Keratinocyte (primary cell): ENCODE results near the gene OBI1.

ENCODE experiments used
- CTCF ChIP-seq, 3 experiments: IDR thresholded peaks in 1 of 3; conservative IDR thresholded peaks in 1 of 3; optimal IDR thresholded peaks in 1 of 3; 2 replicates in 2 of 3; 3 replicates in 1 of 3; pipeline versions ENCODE3 to v1.5.1; 2011; ENCODE audit warnings: low read length in 3 of 3, mild to moderate bottlenecking in 3 of 3, moderate library complexity in 2 of 3, control low read depth in 1 of 3, inconsistent platforms in 1 of 3; ENCODE audit not compliant: insufficient read depth in 2 of 3; ENCODE audit errors: extremely low read depth in 1 of 3
- EZH2 ChIP-seq: IDR thresholded peaks from one replicate; pipeline ENCODE4 v1.6.1; 2012; ENCODE audit warnings: inconsistent platforms, mild to moderate bottlenecking, low read length, moderate library complexity

- TF ChIP-seq CTCF (optimal IDR thresholded peaks at IDR 0.05 in 1 of 3, IDR thresholded peaks at IDR 0.05 in 1 of 3, conservative IDR thresholded peaks at IDR 0.05 in 1 of 3; ENCODE audit: extremely low read depth in 1 of 3, insufficient read depth in 2 of 3, low read length in 3 of 3): no peak
- TF ChIP-seq EZH2: no peak
These were observed 22.5 kb downstream of the OBI1 start for GRCh38 chr13:78636495-78636894.
